ENCODE results near the gene SRSF6.
"Not testable (repeated sequence)": the region's sequence is repeated elsewhere in the genome, so short reads cannot be mapped to it uniquely, and the experiment has no call there.

Gene SRSF6

DNA sequence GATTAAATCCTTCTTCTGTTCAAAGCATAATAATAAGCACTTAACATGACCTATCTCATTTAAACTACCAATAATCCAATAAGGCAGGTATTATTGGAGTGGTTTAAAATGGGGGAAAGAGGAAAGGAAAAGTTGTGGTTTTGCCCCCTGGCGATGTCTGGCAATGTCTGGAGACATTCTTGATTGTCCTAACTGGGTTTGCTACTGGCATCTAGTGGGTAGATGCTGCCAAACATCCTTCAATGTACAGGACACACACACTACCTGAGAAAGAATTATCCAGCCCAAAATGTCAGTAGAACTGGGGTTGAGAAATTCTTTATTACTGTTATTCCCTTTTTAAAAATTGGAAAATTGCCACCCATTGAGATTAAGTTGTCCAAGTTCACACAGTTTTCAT is 25.2 kb upstream of the SRSF6 start:
- Histone ChIP-seq H3K9ac (ENCODE audit: low read depth, low read length) (no peak overlapping the region), H3K9me3 (ENCODE audit: insufficient read depth, low read depth, low read length) (no peaks in the 10 kb centered on the region), H3K27me3 (ENCODE audit: insufficient read depth, low read length) (no peaks in the 10 kb centered on the region), H3K4me1 (ENCODE audit: insufficient read depth, low read length) (peaks cover 9% of the 10 kb centered on the region; the same call in 1 of the 2 replicates), H3K36me3 (ENCODE audit: insufficient read depth, low read depth, low read length) (no peaks in the 10 kb centered on the region), H3K27ac (ENCODE audit: low read length) (no peak overlapping the region), H3K4me3 (ENCODE audit: low read length) (no peak overlapping the region)

DNA sequence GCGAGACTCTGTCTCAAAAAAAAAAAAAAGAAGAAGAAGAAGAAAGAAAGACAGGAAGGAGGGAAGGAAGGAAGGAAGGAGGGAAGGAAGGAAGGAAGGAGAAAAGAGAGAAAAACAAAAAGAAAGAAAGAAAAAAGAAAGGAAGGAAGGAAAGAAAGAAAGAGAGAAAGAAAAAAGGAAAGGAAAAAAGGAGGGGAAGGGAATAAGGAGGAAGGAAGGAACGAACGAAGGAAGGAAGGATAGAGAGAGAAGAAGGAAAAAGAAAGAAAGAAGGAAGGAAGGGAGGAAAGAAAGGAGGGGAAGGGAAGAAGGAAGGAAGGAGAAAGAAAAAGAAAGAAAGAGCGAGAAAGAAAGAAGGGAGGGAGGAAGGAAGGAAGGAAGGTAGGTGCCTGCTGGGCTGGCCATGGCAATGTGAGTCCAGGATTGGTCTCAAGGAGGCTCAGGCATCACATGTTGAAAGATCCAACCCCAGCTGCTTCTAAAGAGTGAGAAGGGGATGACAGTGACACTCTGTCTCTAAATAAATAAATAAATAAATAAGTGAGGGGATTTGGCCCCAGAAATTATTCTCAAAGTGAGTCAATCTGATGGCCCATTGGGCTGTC is 24.3 kb upstream of the SRSF6 start:
- Histone ChIP-seq H3K27me3 (ENCODE audit: insufficient read depth, low read length) (no peaks in the 10 kb centered on the region), H3K9me3 (ENCODE audit: insufficient read depth, low read depth, low read length) (no peaks in the 10 kb centered on the region), H3K4me3 (ENCODE audit: low read length) (no peak overlapping the region), H3K36me3 (ENCODE audit: insufficient read depth, low read depth, low read length) (no peaks in the 10 kb centered on the region), H3K4me1 (ENCODE audit: insufficient read depth, low read length) (peaks cover 9% of the 10 kb centered on the region; the same call in 1 of the 2 replicates), H3K9ac (ENCODE audit: low read depth, low read length) (no peak overlapping the region), H3K27ac (ENCODE audit: low read length) (no peak overlapping the region)

DNA sequence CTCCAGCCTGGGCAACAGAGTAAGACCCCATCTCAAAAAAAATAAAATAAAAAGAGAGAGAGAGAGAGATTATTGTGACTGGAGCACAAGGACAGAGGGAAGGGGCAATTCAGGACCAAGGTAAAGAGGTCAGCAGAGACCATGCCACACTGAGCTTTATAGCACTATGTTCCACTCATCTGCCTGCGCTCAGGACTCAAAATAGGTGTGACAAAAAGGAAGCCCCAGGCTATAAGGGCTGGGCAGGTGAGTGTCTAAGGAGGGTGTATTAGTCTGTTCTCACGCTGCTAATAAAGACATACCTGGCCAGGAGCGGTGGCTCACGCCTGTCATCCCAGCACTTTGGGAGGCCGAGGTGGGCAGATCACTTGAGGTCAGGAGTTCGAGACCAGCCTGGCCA is 23.1 kb upstream of the SRSF6 start:
- peaks cover 9% of the 10 kb centered on the region; the same call in 1 of the 2 replicates for H3K4me1 ChIP-seq (ENCODE audit: insufficient read depth, low read length)
- H3K9ac ChIP-seq (ENCODE audit: low read depth, low read length) = no peak overlapping the region
- no peak overlapping the region for H3K27ac ChIP-seq (ENCODE audit: low read length)
- no peaks in the 10 kb centered on the region for H3K9me3 ChIP-seq (ENCODE audit: insufficient read depth, low read depth, low read length)
- no peak overlapping the region for H3K4me3 ChIP-seq (ENCODE audit: low read length)
- H3K27me3 ChIP-seq (ENCODE audit: insufficient read depth, low read length) = no peaks in the 10 kb centered on the region
- H3K36me3 ChIP-seq (ENCODE audit: insufficient read depth, low read depth, low read length) = no peaks in the 10 kb centered on the region

DNA sequence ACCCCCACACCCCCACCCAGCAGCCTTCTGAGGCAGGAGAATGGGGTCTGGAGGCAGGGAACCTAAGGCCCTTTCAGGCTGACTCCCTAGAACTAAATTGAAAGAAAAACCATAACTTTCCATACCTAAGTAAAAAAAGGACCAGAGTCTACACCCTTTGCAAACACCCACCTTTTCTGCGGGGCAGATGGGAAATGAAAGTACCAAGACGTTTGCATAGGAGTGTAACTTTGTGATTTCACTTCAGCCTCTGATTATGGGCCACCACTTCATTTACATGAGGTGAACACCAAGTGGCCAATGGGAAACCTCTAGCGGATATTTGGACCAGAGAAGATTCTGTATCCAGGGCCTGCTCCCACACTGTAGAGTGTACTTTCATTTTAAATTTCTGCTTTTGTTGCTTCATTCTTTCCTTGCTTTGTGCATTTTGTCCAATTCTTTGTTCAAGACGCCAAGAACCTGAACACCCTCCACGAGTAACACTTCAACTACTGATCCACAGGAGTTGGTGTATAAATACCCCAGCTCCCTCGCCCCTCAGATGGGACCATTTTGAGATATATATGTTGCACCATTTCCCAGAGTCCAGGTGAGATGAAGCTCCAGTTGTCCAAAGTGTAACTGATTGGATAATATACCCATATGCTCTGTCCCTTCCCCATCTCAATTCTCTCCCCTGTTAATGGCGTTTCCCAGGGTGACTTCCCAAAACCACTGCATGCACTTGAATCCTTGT is 18.9 kb upstream of the SRSF6 start:
- Histone ChIP-seq H3K9me3 (ENCODE audit: insufficient read depth, low read depth, low read length) (no peaks in the 10 kb centered on the region), H3K4me1 (ENCODE audit: insufficient read depth, low read length) (no peaks in the 10 kb centered on the region), H3K36me3 (ENCODE audit: insufficient read depth, low read depth, low read length) (no peaks in the 10 kb centered on the region), H3K4me3 (ENCODE audit: low read length) (no peak overlapping the region), H3K27ac (ENCODE audit: low read length) (no peak overlapping the region), H3K27me3 (ENCODE audit: insufficient read depth, low read length) (no peaks in the 10 kb centered on the region), H3K9ac (ENCODE audit: low read depth, low read length) (no peak overlapping the region)

DNA sequence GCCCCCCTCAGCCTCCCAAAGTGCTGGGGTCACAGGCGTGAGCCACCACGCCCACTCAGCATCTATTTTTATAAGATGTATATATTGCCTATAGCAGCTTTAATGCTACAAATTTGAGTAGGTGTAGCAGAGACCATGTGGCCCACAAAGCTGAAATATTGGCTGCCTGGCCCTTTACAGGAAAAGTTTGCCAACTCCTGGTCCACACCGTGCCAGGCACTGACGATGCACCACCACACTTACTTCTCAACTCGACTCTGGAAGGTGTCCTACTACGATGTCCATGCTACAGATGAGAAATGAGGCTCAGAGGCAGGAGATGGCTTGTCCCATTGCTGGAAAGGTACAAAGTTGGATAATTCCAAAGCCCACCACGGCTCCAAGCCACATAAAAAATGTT is 17.2 kb upstream of the SRSF6 start:
- H3K36me3 ChIP-seq (ENCODE audit: insufficient read depth, low read depth, low read length) = no peaks in the 10 kb centered on the region
- no peak overlapping the region for H3K4me3 ChIP-seq (ENCODE audit: low read length)
- H3K27ac ChIP-seq (ENCODE audit: low read length) = no peak overlapping the region
- H3K27me3 ChIP-seq (ENCODE audit: insufficient read depth, low read length) = no peaks in the 10 kb centered on the region
- H3K9ac ChIP-seq (ENCODE audit: low read depth, low read length) = no peak overlapping the region
- no peaks in the 10 kb centered on the region for H3K4me1 ChIP-seq (ENCODE audit: insufficient read depth, low read length)
- no peaks in the 10 kb centered on the region for H3K9me3 ChIP-seq (ENCODE audit: insufficient read depth, low read depth, low read length)

DNA sequence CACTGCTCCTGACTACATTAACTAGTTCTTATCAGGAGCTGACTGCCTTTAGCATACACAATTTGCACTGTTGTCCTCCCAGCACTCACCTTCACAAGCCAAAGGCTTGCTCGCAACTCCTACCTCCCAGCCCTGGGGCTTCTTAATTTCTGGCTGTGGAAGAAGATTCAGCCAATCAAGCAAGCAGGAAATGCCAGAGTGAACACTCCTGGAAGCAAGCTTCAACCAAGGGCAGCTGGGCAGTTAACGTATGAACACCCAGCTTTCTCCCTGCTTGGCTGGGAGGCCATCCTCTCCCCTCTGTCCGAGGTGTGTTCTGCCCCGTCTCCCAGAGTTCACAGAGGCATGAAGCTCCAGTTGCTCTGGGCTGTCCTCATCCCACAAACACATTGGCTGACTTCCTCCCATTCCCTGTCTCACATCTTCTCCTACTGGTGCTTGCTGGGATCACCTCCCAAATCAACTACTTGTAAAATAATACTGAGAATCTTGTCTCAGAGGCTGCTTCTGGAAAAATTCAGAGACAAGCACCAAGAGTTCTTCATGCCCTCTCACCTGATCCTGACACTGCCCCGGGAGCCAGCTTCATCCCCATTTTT is 15.3 kb upstream of the SRSF6 start:
- no peak overlapping the region for H3K4me3 ChIP-seq (ENCODE audit: low read length)
- no peaks in the 10 kb centered on the region for H3K27me3 ChIP-seq (ENCODE audit: insufficient read depth, low read length)
- H3K9ac ChIP-seq (ENCODE audit: low read depth, low read length) = no peak overlapping the region
- H3K36me3 ChIP-seq (ENCODE audit: insufficient read depth, low read depth, low read length) = no peaks in the 10 kb centered on the region
- no peaks in the 10 kb centered on the region for H3K9me3 ChIP-seq (ENCODE audit: insufficient read depth, low read depth, low read length)
- no peak overlapping the region for H3K27ac ChIP-seq (ENCODE audit: low read length)
- H3K4me1 ChIP-seq (ENCODE audit: insufficient read depth, low read length) = no peaks in the 10 kb centered on the region

DNA sequence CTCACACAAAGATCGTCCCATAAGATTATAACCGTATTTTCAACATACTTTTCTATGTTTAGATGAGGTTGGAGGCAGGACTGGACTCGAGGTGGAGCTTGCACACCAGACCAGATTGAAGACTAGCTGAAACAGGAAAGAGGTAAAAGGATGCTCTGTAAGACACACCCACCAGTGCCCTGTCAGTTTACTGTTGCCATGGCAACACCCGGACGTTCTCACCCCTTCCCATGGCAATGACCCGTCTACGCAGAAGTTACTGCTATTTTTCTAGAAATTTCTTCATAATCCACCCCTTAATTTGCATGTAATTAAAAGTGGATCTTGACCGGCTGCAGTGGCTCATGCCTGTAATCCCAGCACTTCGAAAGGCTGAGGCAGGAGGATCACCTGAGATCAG is 13.6 kb upstream of the SRSF6 start:
- Histone ChIP-seq H3K27me3 (ENCODE audit: insufficient read depth, low read length) (no peaks in the 10 kb centered on the region), H3K9me3 (ENCODE audit: insufficient read depth, low read depth, low read length) (no peaks in the 10 kb centered on the region), H3K9ac (ENCODE audit: low read depth, low read length) (no peak overlapping the region), H3K4me3 (ENCODE audit: low read length) (no peak overlapping the region), H3K27ac (ENCODE audit: low read length) (no peak overlapping the region), H3K36me3 (ENCODE audit: insufficient read depth, low read depth, low read length) (no peaks in the 10 kb centered on the region), H3K4me1 (ENCODE audit: insufficient read depth, low read length) (no peaks in the 10 kb centered on the region)

DNA sequence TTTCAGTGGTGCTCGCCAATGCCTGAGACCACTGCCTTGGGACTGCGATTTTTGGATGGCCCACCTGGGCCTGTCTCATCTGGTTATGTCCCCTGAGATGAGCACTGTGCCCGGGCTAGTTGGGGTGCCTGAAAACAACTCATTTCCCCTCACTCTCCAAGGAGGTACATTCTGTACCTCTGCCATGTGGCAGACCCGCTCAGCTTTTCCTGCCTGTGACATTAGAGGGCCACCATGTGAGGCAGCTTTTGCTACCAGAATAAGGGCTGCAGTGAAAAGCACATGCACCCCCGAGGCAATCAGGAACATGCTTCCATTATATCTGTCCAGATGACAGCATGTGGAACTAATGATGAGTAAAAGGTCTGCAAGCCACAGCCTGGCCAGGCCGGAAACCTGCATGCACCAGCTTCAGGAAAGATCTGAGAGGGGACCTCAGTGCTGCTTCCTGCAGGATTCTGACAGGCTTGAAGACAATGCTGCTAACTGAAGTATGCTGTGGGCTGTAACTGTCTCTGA is 11.3 kb upstream of the SRSF6 start:
- Histone ChIP-seq H3K36me3 (ENCODE audit: insufficient read depth, low read depth, low read length) (no peaks in the 10 kb centered on the region), H3K9ac (ENCODE audit: low read depth, low read length) (no peak overlapping the region), H3K4me3 (ENCODE audit: low read length) (no peak overlapping the region), H3K4me1 (ENCODE audit: insufficient read depth, low read length) (no peaks in the 10 kb centered on the region), H3K9me3 (ENCODE audit: insufficient read depth, low read depth, low read length) (no peaks in the 10 kb centered on the region), H3K27ac (ENCODE audit: low read length) (no peak overlapping the region), H3K27me3 (ENCODE audit: insufficient read depth, low read length) (no peaks in the 10 kb centered on the region)

DNA sequence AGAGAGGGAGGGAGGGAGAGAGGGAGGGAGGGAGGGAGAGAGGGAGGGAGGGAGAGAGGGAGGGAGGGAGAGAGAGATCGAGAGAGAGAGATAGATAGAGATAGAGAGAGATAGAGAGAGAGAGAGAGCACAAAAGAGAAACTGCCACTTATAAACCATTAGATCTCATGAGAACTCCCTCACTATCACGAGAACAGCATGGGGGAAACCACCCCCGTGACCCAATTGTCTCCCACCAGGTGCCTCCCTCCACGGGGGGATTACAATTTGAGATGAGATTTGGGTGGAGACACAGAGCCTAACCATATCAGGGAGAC is 9.3 kb upstream of the SRSF6 start:
- H3K4me3 ChIP-seq (ENCODE audit: low read length); H3K4me1 ChIP-seq (ENCODE audit: insufficient read depth, low read length); H3K36me3 ChIP-seq (ENCODE audit: insufficient read depth, low read depth, low read length); H3K27me3 ChIP-seq (ENCODE audit: insufficient read depth, low read length); H3K27ac ChIP-seq (ENCODE audit: low read length); H3K9ac ChIP-seq (ENCODE audit: low read depth, low read length); H3K9me3 ChIP-seq (ENCODE audit: insufficient read depth, low read depth, low read length): not testable (repeated sequence)

DNA sequence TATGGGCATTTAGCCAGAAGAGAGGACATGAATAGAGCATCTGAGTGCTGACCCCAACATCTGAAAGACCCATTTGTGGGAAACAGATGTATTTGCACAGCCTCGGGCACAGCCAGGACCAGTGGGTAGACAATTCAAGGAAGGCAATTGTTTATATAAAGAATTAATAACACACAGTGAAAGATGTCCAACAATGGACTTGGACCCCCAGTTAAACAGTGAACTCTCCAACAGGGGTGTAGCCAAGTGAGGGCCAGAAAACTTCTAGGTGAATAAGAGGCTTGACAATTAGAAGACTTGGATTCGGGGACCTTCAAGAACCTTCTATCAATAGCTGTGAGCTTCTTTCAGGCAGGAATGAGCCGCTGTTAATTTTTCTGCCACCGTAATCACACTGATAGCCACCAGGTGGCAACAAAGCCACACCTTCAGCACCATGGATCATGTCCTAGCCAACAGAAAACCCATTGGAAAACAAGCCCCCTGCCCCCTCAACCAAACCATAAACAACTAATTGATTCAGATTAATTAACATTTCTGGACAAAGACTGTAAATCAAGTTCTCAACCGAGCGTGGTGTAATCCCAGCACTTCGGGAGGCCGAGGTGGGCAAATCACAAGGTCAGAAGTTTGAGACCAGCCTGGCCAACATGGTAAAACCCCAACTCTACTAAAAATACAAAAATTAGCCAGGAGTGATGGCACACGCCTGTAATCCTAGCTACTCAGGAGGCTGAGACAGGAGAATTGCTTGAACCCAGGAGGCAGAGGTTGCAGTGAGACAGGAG is 8.8 kb upstream of the SRSF6 start:
- Histone ChIP-seq H3K9ac (ENCODE audit: low read depth, low read length) (no peak overlapping the region), H3K4me3 (ENCODE audit: low read length) (no peak overlapping the region), H3K4me1 (ENCODE audit: insufficient read depth, low read length) (no peaks in the 10 kb centered on the region), H3K27me3 (ENCODE audit: insufficient read depth, low read length) (no peaks in the 10 kb centered on the region), H3K9me3 (ENCODE audit: insufficient read depth, low read depth, low read length) (no peaks in the 10 kb centered on the region), H3K27ac (ENCODE audit: low read length) (no peak overlapping the region), H3K36me3 (ENCODE audit: insufficient read depth, low read depth, low read length) (no peaks in the 10 kb centered on the region)

DNA sequence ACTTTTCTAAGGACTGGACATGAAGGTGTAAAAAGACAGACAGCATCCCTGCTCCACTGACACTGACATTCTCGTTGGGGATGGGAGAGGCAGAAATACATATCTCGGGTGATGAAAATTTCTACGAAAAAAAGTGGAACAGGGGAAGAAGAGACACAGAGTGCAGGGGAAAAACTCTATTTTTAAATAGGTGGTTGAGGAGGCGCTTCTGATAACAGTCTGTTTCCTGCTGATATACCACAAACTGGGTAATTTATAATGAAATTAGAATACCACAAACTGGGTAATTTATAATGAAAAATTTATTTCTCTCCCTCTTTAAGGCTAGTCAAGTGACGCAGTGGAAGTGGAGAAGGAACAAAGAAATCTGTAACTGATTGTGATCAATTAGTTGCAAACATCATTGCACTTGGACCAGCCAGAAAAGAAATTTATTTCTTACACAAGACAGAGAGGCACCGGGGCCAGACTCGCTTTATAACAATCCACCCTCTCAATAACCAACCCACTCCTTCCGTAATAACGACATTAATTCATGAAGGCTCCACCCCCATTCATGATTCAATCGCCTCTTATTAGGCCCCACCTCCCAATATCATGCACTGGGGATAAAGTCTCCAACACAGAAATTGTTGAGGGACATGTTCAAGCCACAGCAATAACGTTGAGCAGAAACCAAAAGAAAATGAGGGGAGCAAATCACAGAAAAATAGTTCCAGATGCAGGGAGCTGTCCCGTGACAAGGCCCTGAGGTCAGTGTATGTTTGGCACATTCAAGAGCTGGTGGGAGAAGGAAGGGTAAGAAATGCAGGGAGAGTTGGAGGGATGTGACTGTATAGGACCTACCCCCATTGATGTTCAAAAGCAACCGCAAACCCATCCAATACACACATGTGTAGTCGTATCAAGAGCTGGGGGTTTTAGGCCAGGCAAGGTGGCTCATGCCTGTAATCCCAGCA is 6.6 kb upstream of the SRSF6 start:
- Histone ChIP-seq H3K36me3 (ENCODE audit: insufficient read depth, low read depth, low read length) (no peaks in the 10 kb centered on the region), H3K27me3 (ENCODE audit: insufficient read depth, low read length) (no peaks in the 10 kb centered on the region), H3K9ac (ENCODE audit: low read depth, low read length) (no peak overlapping the region), H3K4me3 (ENCODE audit: low read length) (no peak overlapping the region), H3K9me3 (ENCODE audit: insufficient read depth, low read depth, low read length) (no peaks in the 10 kb centered on the region), H3K4me1 (ENCODE audit: insufficient read depth, low read length) (no peaks in the 10 kb centered on the region), H3K27ac (ENCODE audit: low read length) (no peak overlapping the region)

Measured in iPS-20b (cell line).